RWPE1 (cell line): ENCODE measurements around the gene MRTFB.

Source experiments
- CTCF ChIA-PET: fragments of 350-600 bp; sonication (Branson Sonifier 250); formaldehyde crosslinking; extraction: SDS; loops from one replicate; lab custom pipeline; 2021; lab: Yijun Ruan, JAX
- POLR2A ChIA-PET: fragments of 400-600 bp; formaldehyde crosslinking; extraction: SDS; loops from one replicate; lab custom pipeline; 2020; ENCODE audit warnings: antibody characterized with exemption; ENCODE audit not compliant: low non-redundant PET; lab: Yijun Ruan, JAX
- DNase-seq: peaks from one replicate; pipeline ENCODE4 v3.0.0; 2012; ENCODE audit warnings: low spot score
- H3K27ac ChIP-seq: fragments of 450-650 bp; 2 replicates; pipeline ENCODE4 v1.5.1; 2017
- CTCF ChIP-seq: fragments of 450-650 bp; conservative IDR thresholded peaks from 2 replicates; pipeline ENCODE4 v1.5.1; 2017; ENCODE audit warnings: low read depth, mild to moderate bottlenecking

MRTFB gene

GRCh38 chr16:14106457-14106856, 35.3 kb downstream of the MRTFB start:
- ChIA-PET CTCF (no interaction called here), POLR2A (no interaction called here)
- DNase-seq: no peak
- no peak for TF ChIP-seq CTCF
- no peak overlapping the region for H3K27ac ChIP-seq

GRCh38 chr16:14106961-14107360, 35.8 kb downstream of the MRTFB start:
- DNase-seq: no peak
- POLR2A ChIA-PET: no interaction called here
- H3K27ac ChIP-seq: no peak overlapping the region
- CTCF ChIA-PET: no interaction called here
- TF ChIP-seq CTCF: no peak

- TF ChIP-seq CTCF: no peak
- ChIA-PET CTCF (no interaction called here), POLR2A (no interaction called here)
- no peak for DNase-seq
- no peak overlapping the region for H3K27ac ChIP-seq
Measured at GRCh38 chr16:14109077-14109775, 38.1 kb downstream of the MRTFB start.

- CTCF ChIA-PET: interaction anchor here (0.5 to 0.6 kb wide), 2 partner anchors 13 to 1743 kb away, joined by 4 to 5 read pairs; no protein-coding TSS in a partner anchor
- no peak for DNase-seq
- H3K27ac ChIP-seq: no peak overlapping the region
- POLR2A ChIA-PET: no interaction called here
- no peak for TF ChIP-seq CTCF
Measured at GRCh38 chr16:14109782-14110727, 38.9 kb downstream of the MRTFB start.

- CTCF ChIA-PET: interaction anchor here (0.5 to 0.6 kb wide), 2 partner anchors 14 to 1742 kb away, joined by 4 to 5 read pairs; no protein-coding TSS in a partner anchor
- no peak for DNase-seq
- POLR2A ChIA-PET: no interaction called here
- no peak for TF ChIP-seq CTCF
- H3K27ac ChIP-seq: no peak overlapping the region
Measured at GRCh38 chr16:14110728-14111251, 39.7 kb downstream of the MRTFB start.
